HEK293 (cell line): ENCODE data around the gene RHOJ.

ENCODE experiments used
- CTCF ChIP-seq: fragments of 450-650 bp; formaldehyde crosslinking; IDR thresholded peaks from 2 replicates; pipeline ENCODE4 v1.5.1; 2016; ENCODE audit warnings: missing biosample characterization, missing genetic modification characterization
- PBX3 ChIP-seq: sonication (generic); formaldehyde crosslinking; IDR thresholded peaks from 2 replicates; pipeline ENCODE4 v1.8.1; 2022; ENCODE audit warnings: mild to moderate bottlenecking, moderate library complexity, missing genetic modification reagents
- SP2 ChIP-seq: fragments of 450-650 bp; formaldehyde crosslinking; IDR thresholded peaks from 2 replicates; pipeline ENCODE4 v1.5.1; 2016; ENCODE audit warnings: missing biosample characterization, missing genetic modification characterization
- ZBTB21 ChIP-seq: fragments of 450-650 bp; formaldehyde crosslinking; IDR thresholded peaks from 2 replicates; pipeline ENCODE4 v1.5.1; 2017; ENCODE audit warnings: missing biosample characterization, missing genetic modification characterization
- ZNF155 ChIP-seq: fragments of 450-650 bp; formaldehyde crosslinking; IDR thresholded peaks from 2 replicates; pipeline ENCODE4 v1.5.1; 2016; ENCODE audit warnings: missing biosample characterization, missing genetic modification characterization
- ZNF274 ChIP-seq, 2 experiments: fragments of 200-500 bp in 1 of 2; fragments of 450-650 bp in 1 of 2; sonication (Bioruptor generic) in 1 of 2; formaldehyde crosslinking in 1 of 2; IDR thresholded peaks; 2 replicates each; pipeline versions ENCODE4 v1.5.1 to v1.6.1; 2014 to 2016; ENCODE audit warnings: borderline replicate concordance in 1 of 2, inconsistent platforms in 1 of 2, low read length in 1 of 2, missing biosample characterization in 1 of 2, missing genetic modification characterization in 1 of 2
- ZNF558 ChIP-seq: fragments of 450-650 bp; formaldehyde crosslinking; IDR thresholded peaks from 2 replicates; pipeline ENCODE4 v1.5.1; 2016; ENCODE audit warnings: missing biosample characterization, missing genetic modification characterization
- ZNF76 ChIP-seq: fragments of 450-650 bp; formaldehyde crosslinking; IDR thresholded peaks from 2 replicates; pipeline ENCODE4; 2016; ENCODE audit warnings: low read depth, missing biosample characterization, missing genetic modification characterization, borderline replicate concordance

- TF ChIP-seq PBX3 (CRISPR knock-in tag) = no peak
- no peak for TF ChIP-seq CTCF (tag by site-specific recombination)
- no peak for TF ChIP-seq ZNF155 (tag by site-specific recombination)
- no peak for TF ChIP-seq ZNF76
- TF ChIP-seq ZNF274 (IDR thresholded peaks at IDR 0.05; ENCODE audit: low read length) = no peak
- no peak for TF ChIP-seq ZNF274 (tag by site-specific recombination; IDR thresholded peaks at IDR 0.05; ENCODE audit: borderline replicate concordance)
- no peak for TF ChIP-seq ZBTB21 (tag by site-specific recombination)
- TF ChIP-seq SP2 (tag by site-specific recombination) = no peak
- TF ChIP-seq ZNF558 (tag by site-specific recombination) = no peak
These were observed 68.9 kb downstream of the RHOJ start for GRCh38 chr14:63273129-63273528.
